Measurements from ENCODE around the gene RUFY4. TPM values are rescaled to one million over a fixed set of nuclear protein-coding genes. Genes with fewer than 3 reads are reported as not detected.

Gene RUFY4
- total RNA-seq, 1 experiment from 2014 or later, result 0.66 TPM

DNA sequence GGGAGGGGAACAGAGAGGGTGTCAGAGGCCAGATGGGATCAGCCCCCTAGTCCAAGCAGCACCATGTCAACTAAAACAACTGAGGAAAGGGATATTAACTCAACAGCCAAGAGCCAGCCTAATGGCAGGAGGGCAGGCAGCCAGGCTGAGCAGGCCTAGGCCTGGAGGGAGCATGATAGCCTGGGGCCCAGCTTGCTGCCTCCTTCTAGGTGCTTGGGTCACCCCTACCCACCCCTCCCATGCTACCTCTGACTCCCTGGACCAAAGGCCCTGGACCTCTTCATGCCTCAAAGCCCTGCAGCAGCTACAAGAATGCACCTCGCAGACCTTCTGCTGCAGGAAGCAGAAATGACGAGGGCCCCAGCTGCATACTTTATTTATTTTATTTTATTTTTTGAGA lies 44.2 kb upstream of the RUFY4 start:
- peak; percentile 16 for DNase-seq
- peaks cover 8% of the 10 kb centered on the region for H3K27me3 Mint-ChIP-seq (ENCODE audit: low read depth)

More for the DNA sequence above, 44.2 kb upstream of the RUFY4 start:
- no peak overlapping the region for H3K23ac ChIP-seq (ENCODE audit: insufficient read length, low read depth, low read length)
- no peak overlapping the region for H2BK15ac ChIP-seq (ENCODE audit: low read depth, low read length)
- no peak overlapping the region for H3K4me2 ChIP-seq (ENCODE audit: insufficient read depth, insufficient read length, low read length)
- no peaks in the 10 kb centered on the region for H3K79me1 ChIP-seq (ENCODE audit: insufficient read depth, low read depth, low read length, poor library complexity, severe bottlenecking)
- H3K14ac ChIP-seq (ENCODE audit: insufficient read depth, low read length), result no peak overlapping the region; the same call in 1 of the 2 replicates
- no peaks in the 10 kb centered on the region for H3K27me3 ChIP-seq (ENCODE audit: insufficient read depth, low read length)
- H3K79me2 ChIP-seq (ENCODE audit: insufficient read depth, low read length), result no peaks in the 10 kb centered on the region
- H3K9me3 ChIP-seq (ENCODE audit: control insufficient read depth, low read depth, low read length), result no peaks in the 10 kb centered on the region
- H3K23me2 ChIP-seq (ENCODE audit: insufficient read length, low read depth, low read length, poor library complexity, severe bottlenecking), result no peaks in the 10 kb centered on the region
- H3K27ac Mint-ChIP-seq, result no peak overlapping the region
- no peak overlapping the region for H3K18ac ChIP-seq (ENCODE audit: insufficient read length, low read depth, low read length)
- H3K36me3 Mint-ChIP-seq (ENCODE audit: insufficient read depth in 1 of 3, low read depth in 3 of 3), result no peaks in the 10 kb centered on the region
- no peak overlapping the region for H3K4ac ChIP-seq (ENCODE audit: low read depth, low read length)
- H4K91ac ChIP-seq (ENCODE audit: insufficient read length, low read depth, low read length), result no peak overlapping the region
- no peak overlapping the region for H3K9ac ChIP-seq (ENCODE audit: extremely low read depth, insufficient read length, low read length)
- H2AFZ ChIP-seq (ENCODE audit: low read length), result no peak overlapping the region
- H3K4me3 Mint-ChIP-seq, result no peak overlapping the region
- H3K4me1 ChIP-seq (ENCODE audit: insufficient read depth, low read length), result peaks cover 3% of the 10 kb centered on the region; the same call in 1 of the 2 replicates
- no peak overlapping the region for H3K27ac ChIP-seq (ENCODE audit: insufficient read length, low read depth, low read length)
- H3K4me1 Mint-ChIP-seq, result peaks cover 23 to 40% of the 10 kb centered on the region in 2 experiments
- no peak overlapping the region for H3T11ph ChIP-seq (ENCODE audit: low read length)
- no peak overlapping the region for H3K56ac ChIP-seq (ENCODE audit: insufficient read length, low read depth, low read length)
- no peaks in the 10 kb centered on the region for H4K20me1 ChIP-seq (ENCODE audit: control insufficient read depth, insufficient read depth, insufficient read length)
- no peak for TF ChIP-seq CTCF (conservative IDR thresholded peaks at IDR 0.05)
- H2BK5ac ChIP-seq (ENCODE audit: insufficient read length, low read length), result no peak overlapping the region
- H4K5ac ChIP-seq (ENCODE audit: insufficient read length, low read depth, low read length), result no peak overlapping the region
- H4K8ac ChIP-seq (replicated peaks; ENCODE audit: insufficient read length, low read depth, low read length), result no peak overlapping the region
- no peak overlapping the region for H2BK20ac ChIP-seq (ENCODE audit: low read depth, low read length, poor library complexity, severe bottlenecking)
- H2AK5ac ChIP-seq (ENCODE audit: insufficient read length, low read length), result no peak overlapping the region
- no peak overlapping the region for H2BK120ac ChIP-seq (ENCODE audit: low read depth, low read length, poor library complexity, severe bottlenecking)
- no peak overlapping the region for H2BK12ac ChIP-seq (ENCODE audit: insufficient read length, low read depth, low read length)
- H3K9me3 Mint-ChIP-seq, result no peaks in the 10 kb centered on the region
- no CpG with 5 or more reads among the region's 2 CpGs for WGBS (ENCODE audit: extremely low coverage, insufficient read length, low lambda C conversion rate)

All from H9 (cell line).